Measurements from ENCODE around the gene ADGRB2.
A peak's percentile ranks its signal among the peaks of the same experiment; 100 is the strongest.

Gene ADGRB2

GRCh38 chr1:31788825-31789256, 24.7 kb upstream of the ADGRB2 start:
- Histone ChIP-seq H3K36me3 (ENCODE audit: control insufficient read depth, insufficient read depth, low read length) (no peaks in the 10 kb centered on the region), H3K4me3 (ENCODE audit: insufficient read depth, low read depth, low read length) (peak overlapping the region; percentile 83), H3K4me1 (ENCODE audit: control insufficient read depth, insufficient read depth, low read length) (peaks cover 10% of the 10 kb centered on the region), H3K27me3 (ENCODE audit: control insufficient read depth, insufficient read depth, low read length, poor library complexity, severe bottlenecking) (no peaks in the 10 kb centered on the region), H3K9me3 (ENCODE audit: control insufficient read depth, low read length) (no peaks in the 10 kb centered on the region), H3K27ac (ENCODE audit: insufficient read depth, low read depth, low read length, poor library complexity, severe bottlenecking) (peak overlapping the region; percentile 84)
- 0% methylated on average over 22 of the region's 22 CpGs for WGBS, 2 experiments

GRCh38 chr1:31788138-31788824, 24.1 kb upstream of the ADGRB2 start:
- WGBS, 2 experiments, result 6% methylated on average over 39 of the region's 39 CpGs
- no peaks in the 10 kb centered on the region for H3K36me3 ChIP-seq (ENCODE audit: control insufficient read depth, insufficient read depth, low read length)
- H3K4me1 ChIP-seq (ENCODE audit: control insufficient read depth, insufficient read depth, low read length), result peaks cover 11% of the 10 kb centered on the region
- H3K9me3 ChIP-seq (ENCODE audit: control insufficient read depth, low read length), result no peaks in the 10 kb centered on the region
- H3K27me3 ChIP-seq (ENCODE audit: control insufficient read depth, insufficient read depth, low read length, poor library complexity, severe bottlenecking), result no peaks in the 10 kb centered on the region
- H3K4me3 ChIP-seq (ENCODE audit: insufficient read depth, low read depth, low read length), result peak overlapping the region; percentile 83
- peak overlapping the region; percentile 84 for H3K27ac ChIP-seq (ENCODE audit: insufficient read depth, low read depth, low read length, poor library complexity, severe bottlenecking)

- peaks cover 16% of the 10 kb centered on the region for H3K4me1 ChIP-seq (ENCODE audit: control insufficient read depth, insufficient read depth, low read length)
- WGBS, 2 experiments, result 50 to 65% methylated on average over 1 of the region's 1 CpG
- no peaks in the 10 kb centered on the region for H3K27me3 ChIP-seq (ENCODE audit: control insufficient read depth, insufficient read depth, low read length, poor library complexity, severe bottlenecking)
- H3K27ac ChIP-seq (ENCODE audit: insufficient read depth, low read depth, low read length, poor library complexity, severe bottlenecking), result no peak overlapping the region
- H3K9me3 ChIP-seq (ENCODE audit: control insufficient read depth, low read length), result no peaks in the 10 kb centered on the region
- H3K36me3 ChIP-seq (ENCODE audit: control insufficient read depth, insufficient read depth, low read length), result no peaks in the 10 kb centered on the region
- peak overlapping the region; percentile 83 for H3K4me3 ChIP-seq (ENCODE audit: insufficient read depth, low read depth, low read length)
Measured at GRCh38 chr1:31787786-31788137, 23.6 kb upstream of the ADGRB2 start.

GRCh38 chr1:31787261-31787660, 23.1 kb upstream of the ADGRB2 start:
- Histone ChIP-seq H3K9me3 (ENCODE audit: control insufficient read depth, low read length) (no peaks in the 10 kb centered on the region), H3K27me3 (ENCODE audit: control insufficient read depth, insufficient read depth, low read length, poor library complexity, severe bottlenecking) (no peaks in the 10 kb centered on the region), H3K4me3 (ENCODE audit: insufficient read depth, low read depth, low read length) (no peak overlapping the region), H3K27ac (ENCODE audit: insufficient read depth, low read depth, low read length, poor library complexity, severe bottlenecking) (no peak overlapping the region), H3K36me3 (ENCODE audit: control insufficient read depth, insufficient read depth, low read length) (no peaks in the 10 kb centered on the region), H3K4me1 (ENCODE audit: control insufficient read depth, insufficient read depth, low read length) (peaks cover 21% of the 10 kb centered on the region)
- 93 to 96% methylated on average over 3 of the region's 3 CpGs for WGBS, 2 experiments

- Histone ChIP-seq H3K27me3 (ENCODE audit: control insufficient read depth, insufficient read depth, low read length, poor library complexity, severe bottlenecking) (no peaks in the 10 kb centered on the region), H3K4me3 (ENCODE audit: insufficient read depth, low read depth, low read length) (no peak overlapping the region), H3K9me3 (ENCODE audit: control insufficient read depth, low read length) (no peaks in the 10 kb centered on the region), H3K36me3 (ENCODE audit: control insufficient read depth, insufficient read depth, low read length) (no peaks in the 10 kb centered on the region), H3K4me1 (ENCODE audit: control insufficient read depth, insufficient read depth, low read length) (peaks cover 29% of the 10 kb centered on the region), H3K27ac (ENCODE audit: insufficient read depth, low read depth, low read length, poor library complexity, severe bottlenecking) (no peak overlapping the region)
- 92 to 93% methylated on average over 16 of the region's 16 CpGs for WGBS, 2 experiments
Measured at GRCh38 chr1:31786366-31787060, 22.4 kb upstream of the ADGRB2 start.

- Histone ChIP-seq H3K36me3 (ENCODE audit: control insufficient read depth, insufficient read depth, low read length) (no peaks in the 10 kb centered on the region), H3K27me3 (ENCODE audit: control insufficient read depth, insufficient read depth, low read length, poor library complexity, severe bottlenecking) (no peaks in the 10 kb centered on the region), H3K4me3 (ENCODE audit: insufficient read depth, low read depth, low read length) (no peak overlapping the region), H3K4me1 (ENCODE audit: control insufficient read depth, insufficient read depth, low read length) (peaks cover 34% of the 10 kb centered on the region), H3K27ac (ENCODE audit: insufficient read depth, low read depth, low read length, poor library complexity, severe bottlenecking) (no peak overlapping the region), H3K9me3 (ENCODE audit: control insufficient read depth, low read length) (no peaks in the 10 kb centered on the region)
- 81 to 88% methylated on average over 3 of the region's 3 CpGs for whole genome bisulfite sequencing, 2 experiments
Measured at GRCh38 chr1:31785947-31786290, 21.8 kb upstream of the ADGRB2 start.

- peaks cover 35% of the 10 kb centered on the region for H3K4me1 ChIP-seq (ENCODE audit: control insufficient read depth, insufficient read depth, low read length)
Measured at GRCh38 chr1:31785020-31785946, 21.1 kb upstream of the ADGRB2 start.

GRCh38 chr1:31784356-31785019, 20.3 kb upstream of the ADGRB2 start:
- Histone ChIP-seq H3K27me3 (ENCODE audit: control insufficient read depth, insufficient read depth, low read length, poor library complexity, severe bottlenecking) (no peaks in the 10 kb centered on the region), H3K36me3 (ENCODE audit: control insufficient read depth, insufficient read depth, low read length) (no peaks in the 10 kb centered on the region), H3K9me3 (ENCODE audit: control insufficient read depth, low read length) (no peaks in the 10 kb centered on the region), H3K4me1 (ENCODE audit: control insufficient read depth, insufficient read depth, low read length) (peaks cover 35% of the 10 kb centered on the region), H3K27ac (ENCODE audit: insufficient read depth, low read depth, low read length, poor library complexity, severe bottlenecking) (no peak overlapping the region), H3K4me3 (ENCODE audit: insufficient read depth, low read depth, low read length) (no peak overlapping the region)
- WGBS, 2 experiments, result 87 to 88% methylated on average over 4 of the region's 4 CpGs

More at GRCh38 chr1:31785020-31785946, 21.1 kb upstream of the ADGRB2 start:
- Histone ChIP-seq H3K36me3 (ENCODE audit: control insufficient read depth, insufficient read depth, low read length) (no peaks in the 10 kb centered on the region), H3K27ac (ENCODE audit: insufficient read depth, low read depth, low read length, poor library complexity, severe bottlenecking) (no peak overlapping the region), H3K27me3 (ENCODE audit: control insufficient read depth, insufficient read depth, low read length, poor library complexity, severe bottlenecking) (no peaks in the 10 kb centered on the region), H3K4me3 (ENCODE audit: insufficient read depth, low read depth, low read length) (no peak overlapping the region), H3K9me3 (ENCODE audit: control insufficient read depth, low read length) (no peaks in the 10 kb centered on the region)
- 90 to 92% methylated on average over 20 of the region's 20 CpGs for WGBS, 2 experiments

GRCh38 chr1:31783846-31784245, 19.7 kb upstream of the ADGRB2 start:
- no peaks in the 10 kb centered on the region for H3K9me3 ChIP-seq (ENCODE audit: control insufficient read depth, low read length)
- H3K4me1 ChIP-seq (ENCODE audit: control insufficient read depth, insufficient read depth, low read length), result peaks cover 35% of the 10 kb centered on the region
- no peak overlapping the region for H3K27ac ChIP-seq (ENCODE audit: insufficient read depth, low read depth, low read length, poor library complexity, severe bottlenecking)
- 93% methylated on average over 3 of the region's 3 CpGs for WGBS, 2 experiments
- H3K36me3 ChIP-seq (ENCODE audit: control insufficient read depth, insufficient read depth, low read length), result no peaks in the 10 kb centered on the region
- no peak overlapping the region for H3K4me3 ChIP-seq (ENCODE audit: insufficient read depth, low read depth, low read length)
- H3K27me3 ChIP-seq (ENCODE audit: control insufficient read depth, insufficient read depth, low read length, poor library complexity, severe bottlenecking), result no peaks in the 10 kb centered on the region
